Inflammatory macrophage treated with lipopolysaccharide for 1 hour (primary cell): ENCODE measurements around the gene BCL6B.

Source experiments
- DNase-seq, 2 donors: peaks; one replicate each; pipeline ENCODE4 v3.0.0-alpha.2; 2020 to 2022

BCL6B gene

DNA sequence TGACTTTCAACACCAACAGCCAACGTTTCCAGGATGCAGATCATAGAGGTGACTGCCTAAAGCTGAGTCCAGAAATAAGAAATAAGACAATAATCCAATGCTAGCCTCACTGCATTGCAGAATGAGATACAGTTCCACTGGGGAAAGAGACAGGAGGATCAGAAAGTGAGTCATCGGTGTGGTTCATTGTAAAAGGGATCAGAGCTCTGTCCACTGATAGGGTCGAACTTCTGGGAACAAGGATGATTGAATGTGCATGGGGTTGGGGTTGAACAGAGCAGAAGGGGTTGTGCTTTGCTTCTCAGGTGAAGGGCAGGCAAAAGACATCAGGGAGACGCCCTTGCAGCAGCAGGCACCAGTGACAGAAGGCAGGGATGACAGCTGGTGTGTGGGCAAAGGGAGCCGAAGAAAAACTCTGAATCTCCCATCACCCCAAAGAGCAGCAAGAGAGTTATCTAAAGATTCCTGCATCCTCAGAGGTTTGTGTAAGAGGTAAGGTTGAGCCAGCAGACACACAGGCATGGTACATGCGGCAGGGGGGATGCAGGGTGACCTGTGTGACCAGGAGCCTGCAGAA lies 40.8 kb downstream of the BCL6B start:
- no peak for DNase-seq

DNA sequence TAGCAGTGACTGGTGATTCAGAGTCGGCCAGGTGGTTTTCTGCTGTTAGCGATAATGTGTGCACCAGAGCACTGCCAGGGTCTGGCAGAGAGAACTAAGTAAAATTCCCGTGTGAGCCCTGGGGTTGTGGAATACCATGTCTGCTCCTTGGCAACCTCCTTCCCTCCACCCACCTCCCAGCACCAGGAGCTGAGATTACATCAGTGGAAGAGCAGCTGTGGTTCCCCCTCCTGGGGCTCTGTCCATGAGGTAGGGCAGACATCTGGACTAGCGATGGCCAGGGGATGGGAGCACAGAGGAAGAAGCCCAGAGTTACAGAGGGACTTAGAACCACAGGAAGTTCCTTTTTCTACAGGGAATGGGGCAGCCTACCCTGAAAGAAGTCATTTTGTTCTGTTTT lies 41.4 kb downstream of the BCL6B start:
- no peak for DNase-seq

DNA sequence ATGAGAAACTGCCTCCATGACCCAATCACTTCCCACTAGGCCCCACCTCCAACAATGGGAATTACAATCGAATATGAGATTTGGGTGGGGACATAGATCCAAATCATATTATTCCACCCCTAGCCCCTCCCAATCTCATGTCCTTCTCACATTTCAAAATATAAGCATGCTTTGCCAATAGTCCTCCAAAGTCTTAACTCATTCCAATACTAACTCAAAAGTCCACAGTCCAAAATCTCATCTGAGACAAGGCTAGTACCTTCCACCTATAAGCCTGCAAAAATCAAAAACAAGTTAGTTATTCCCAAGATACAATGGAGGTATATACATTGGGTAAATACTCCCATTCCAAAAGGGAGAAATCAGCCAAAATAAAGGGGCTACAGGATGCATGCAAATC lies 44.3 kb downstream of the BCL6B start:
- DNase-seq = no peak

DNA sequence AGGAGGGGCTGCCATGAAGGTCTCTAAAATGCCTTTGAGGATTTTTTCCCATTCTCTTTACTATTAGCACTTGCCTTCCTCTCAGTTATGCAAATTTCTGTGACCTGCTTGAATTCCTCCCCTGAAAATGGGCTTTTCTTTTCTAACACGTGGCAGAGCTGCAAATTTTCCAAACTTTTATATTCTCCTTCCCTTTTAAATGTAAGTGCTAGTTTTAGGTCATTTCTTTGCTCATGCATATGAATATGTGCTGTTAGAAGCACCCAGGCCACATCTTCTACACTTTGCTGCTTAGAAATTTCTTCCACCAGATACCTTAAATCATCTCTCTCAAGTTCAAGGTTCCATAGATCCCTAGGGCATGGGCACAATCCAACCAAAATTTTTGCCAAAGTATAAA lies 45.4 kb downstream of the BCL6B start:
- no peak for DNase-seq

DNA sequence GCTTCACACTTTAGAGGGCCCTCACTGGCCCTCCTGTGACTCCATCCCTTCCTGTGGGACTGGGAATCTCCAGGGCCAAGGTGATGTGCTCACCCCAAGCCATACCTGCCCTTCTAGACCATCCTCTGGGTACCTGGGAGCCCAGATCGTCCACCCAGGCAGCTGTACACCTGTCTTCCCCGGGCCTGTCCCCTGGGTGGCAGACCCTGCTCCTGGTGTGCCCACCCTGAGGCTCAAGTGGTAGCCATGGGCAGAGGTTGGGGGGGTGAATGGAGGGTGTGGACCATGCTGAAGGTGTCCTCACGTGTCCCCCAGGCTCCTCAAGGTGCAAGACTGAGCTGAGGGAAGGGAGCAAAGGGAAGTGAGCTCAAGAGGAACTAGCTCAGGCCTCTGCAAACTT lies 47.9 kb downstream of the BCL6B start:
- DNase-seq = no peak

DNA sequence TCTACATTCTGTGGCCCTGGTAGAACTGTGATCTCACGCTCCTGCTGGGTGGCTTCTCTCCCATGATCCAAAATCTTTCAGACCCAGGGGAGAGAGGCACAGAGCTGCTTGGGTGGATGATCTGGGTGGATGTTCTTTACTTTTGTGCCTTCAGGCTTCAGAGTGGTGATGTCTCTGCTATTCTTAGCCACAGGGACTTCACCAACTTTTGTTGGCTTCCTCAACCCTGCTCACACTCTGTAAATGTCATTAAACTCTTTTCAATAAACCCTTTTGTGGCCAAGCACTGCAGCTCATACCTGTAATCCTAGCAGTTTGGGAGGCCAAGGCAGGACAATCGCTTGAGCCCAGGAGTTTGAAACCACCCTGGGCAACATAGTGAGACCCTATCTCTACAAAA lies 49.6 kb downstream of the BCL6B start:
- no peak for DNase-seq

DNA sequence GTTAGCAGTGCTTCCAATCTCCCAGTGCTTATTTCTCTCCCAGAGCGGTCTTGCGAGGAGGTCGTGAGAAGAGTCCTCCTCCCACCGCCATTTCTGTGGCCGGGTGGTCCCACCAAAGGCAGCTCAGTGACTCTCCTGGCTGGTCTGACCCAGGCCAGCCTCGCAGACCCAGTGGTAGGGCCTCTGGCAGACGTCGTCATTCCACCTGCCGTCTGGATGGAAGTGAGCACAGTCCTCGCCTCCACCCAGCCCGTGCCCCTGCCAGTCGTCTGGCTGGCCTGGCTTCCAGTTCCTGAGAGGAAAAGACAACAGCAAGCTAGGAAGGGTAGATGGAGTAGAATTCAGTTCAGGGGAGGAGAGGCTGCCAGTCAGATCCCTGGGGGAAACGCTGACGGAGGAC lies 52.1 kb downstream of the BCL6B start:
- DNase-seq = no peak

DNA sequence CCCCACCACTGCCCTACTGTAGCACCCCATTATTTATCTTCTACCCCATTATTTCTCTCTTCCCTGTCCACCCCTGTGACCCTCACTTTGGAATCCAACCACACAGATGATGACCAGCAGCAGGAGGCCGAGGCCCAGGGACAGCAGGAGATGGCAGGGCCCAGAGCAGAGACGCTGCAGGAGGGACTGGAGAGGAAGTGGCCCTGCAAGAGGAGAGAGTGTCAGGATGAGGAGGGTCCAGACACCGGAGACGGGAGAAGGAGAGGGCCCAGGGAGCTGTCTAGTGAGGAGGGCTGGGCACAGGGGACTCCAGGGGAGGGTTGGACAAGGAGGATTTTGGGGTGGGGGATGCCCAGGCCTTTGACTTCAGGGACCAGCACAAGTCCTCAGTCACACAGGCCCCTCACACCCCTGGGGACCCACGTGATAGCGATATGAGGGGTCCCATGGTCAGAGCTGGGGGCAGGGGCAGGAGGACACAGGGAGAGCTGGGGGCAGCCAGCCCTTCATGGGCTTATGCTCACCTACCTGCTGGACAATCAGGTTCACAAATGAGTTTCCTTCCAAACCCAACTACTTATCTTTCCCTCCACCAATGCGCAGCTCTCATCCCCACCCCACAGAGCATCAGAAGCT lies 55.2 kb downstream of the BCL6B start:
- no peak for DNase-seq

DNA sequence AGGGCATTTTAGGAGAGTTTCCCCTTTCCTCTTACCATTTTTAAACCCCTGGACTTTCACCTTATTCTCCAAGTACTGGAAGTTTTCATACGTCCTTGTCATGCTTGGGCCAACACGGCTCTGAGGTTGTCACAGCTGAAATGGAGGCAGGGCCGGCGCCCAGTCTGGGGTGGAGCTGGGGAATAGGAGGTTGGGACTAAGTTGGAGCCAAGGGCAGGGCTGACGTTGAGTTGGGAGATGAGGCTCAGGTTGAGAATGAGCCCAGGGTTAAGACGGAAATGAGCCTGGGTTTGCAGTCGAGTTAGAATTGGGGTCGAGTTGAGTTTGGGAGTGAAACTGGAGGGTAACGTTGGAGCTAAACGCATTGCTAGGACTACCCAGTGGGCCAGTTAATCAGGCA lies 55.9 kb downstream of the BCL6B start:
- DNase-seq = no peak
